HepG2 (cell line): ENCODE results near the gene ACE. TPM values are rescaled to one million over a fixed set of nuclear protein-coding genes. Genes with fewer than 3 reads are reported as not detected.

ENCODE experiments used
- ATAC-seq: fragments of 200-7000 bp; cut with Tn5 transposase; 3 replicates; pipeline ENCODE4 v1.9.1; 2020; ENCODE audit warnings: mild to moderate bottlenecking, moderate library complexity
- BruUV-seq: library from RNA; stranded (reverse); fragments of 400-500 nt; replicated peaks from 2 replicates; lab custom pipeline; 2021; lab: Mats Ljungman, UMichigan
- CTCF ChIA-PET: fragments of 300-600 bp; formaldehyde crosslinking; extraction: SDS; loops from one replicate; lab custom pipeline; 2021; ENCODE audit warnings: low total read pairs, inconsistent platforms, low intra/inter-chr PET ratio; lab: Yijun Ruan, JAX
- POLR2A ChIA-PET: fragments of 350-600 bp; sonication (Branson Sonifier 250); formaldehyde crosslinking; loops from one replicate; lab custom pipeline; 2020; ENCODE audit warnings: antibody characterized with exemption, inconsistent platforms; lab: Yijun Ruan, JAX
- DNase-seq: peaks from one replicate; pipeline ENCODE4 v3.0.0-alpha.2; 2015; ENCODE audit warnings: low spot score
- FAIRE-seq: peaks from 3 replicates; lab custom pipeline; 2011; peaks lifted over from hg19 to GRCh38; lab: Jason Lieb, UNC
- H2AFZ ChIP-seq: one replicate; pipeline ENCODE4 v1.6.1; 2011; ENCODE audit warnings: low read length, inconsistent platforms
- H3K27ac ChIP-seq: fragments of 300-600 bp; 3 replicates; pipeline ENCODE4 v1.8.0; 2011; ENCODE audit warnings: mixed run types, mild to moderate bottlenecking, mixed read lengths, low read length, inconsistent platforms; ENCODE audit not compliant: insufficient read depth; ENCODE audit errors: extremely low read length
- H3K27me3 ChIP-seq, 2 experiments: fragments of 200-600 bp in 1 of 2; 2 replicates in 1 of 2; 3 replicates in 1 of 2; pipeline versions ENCODE4 v1.6.0 to v1.8.0; 2011; ENCODE audit warnings: low read length in 2 of 2, mild to moderate bottlenecking in 2 of 2, moderate library complexity in 2 of 2, inconsistent platforms in 1 of 2; ENCODE audit not compliant: insufficient read depth in 2 of 2, control insufficient read depth in 1 of 2
- H3K36me3 ChIP-seq, 2 experiments: fragments of 200-600 bp in 1 of 2; replicated peaks in 1 of 2; 2 replicates in 1 of 2; 3 replicates in 1 of 2; pipeline versions ENCODE4 v1.5.1 to v1.8.0; 2011; ENCODE audit warnings: low read length in 2 of 2, inconsistent platforms in 1 of 2; ENCODE audit not compliant: insufficient read depth in 2 of 2, control insufficient read depth in 1 of 2
- H3K4me1 ChIP-seq: 2 replicates; pipeline ENCODE4 v1.5.1; 2012; ENCODE audit warnings: low read length, inconsistent platforms; ENCODE audit not compliant: insufficient read depth
- H3K4me2 ChIP-seq: 2 replicates; pipeline ENCODE4 v1.6.0; 2011; ENCODE audit warnings: low read depth, low read length, inconsistent platforms
- H3K4me3 ChIP-seq, 3 experiments: fragments of 200-600 bp in 1 of 3; sonication (generic), shearing (Covaris generic) in 1 of 3; replicated peaks in 1 of 3; 2 replicates each; pipeline ENCODE4 v1.5.1; 2011 to 2016; ENCODE audit warnings: low read length in 3 of 3, inconsistent platforms in 2 of 3, low read depth in 2 of 3, mild to moderate bottlenecking in 2 of 3, control low read depth in 1 of 3, mixed read lengths in 1 of 3; ENCODE audit not compliant: insufficient read depth in 1 of 3
- H3K79me2 ChIP-seq: one replicate; pipeline ENCODE4 v1.6.1; 2011; ENCODE audit warnings: low read length, inconsistent platforms; ENCODE audit not compliant: insufficient read depth
- H3K9ac ChIP-seq: 2 replicates; pipeline ENCODE4 v1.6.0; 2011; ENCODE audit warnings: mild to moderate bottlenecking, low read depth, low read length, inconsistent platforms; ENCODE audit not compliant: insufficient read depth
- H3K9me3 ChIP-seq: 2 replicates; pipeline ENCODE4 v1.5.1; 2012; ENCODE audit warnings: mild to moderate bottlenecking, low read length
- H4K20me1 ChIP-seq: 2 replicates; pipeline ENCODE4 v1.6.0; 2011; ENCODE audit warnings: inconsistent platforms, mild to moderate bottlenecking, low read length, moderate library complexity; ENCODE audit not compliant: insufficient read depth
- AGO1 ChIP-seq: fragments of 200-400 bp; formaldehyde crosslinking; IDR thresholded peaks from 2 replicates; pipeline ENCODE4 v1.6.1; 2017; ENCODE audit warnings: mild to moderate bottlenecking, low read depth, low read length, moderate library complexity; ENCODE audit not compliant: poor library complexity, severe bottlenecking
- ARNT2 ChIP-seq: sonication (generic); formaldehyde crosslinking; IDR thresholded peaks from 2 replicates; pipeline ENCODE4 v1.8.0; 2022; ENCODE audit warnings: mild to moderate bottlenecking, low read depth, missing genetic modification reagents, moderate library complexity
- CHD2 ChIP-seq: IDR thresholded peaks from 2 replicates; pipeline ENCODE4 v1.6.1; 2011; ENCODE audit warnings: low read depth, low read length, improper control_type of control experiment
- FOXP1 ChIP-seq, 2 experiments: fragments of 450-650 bp in 1 of 2; IDR thresholded peaks; 2 replicates each; pipeline ENCODE4 v1.6.1; 2017 to 2018; ENCODE audit warnings: antibody characterized with exemption in 1 of 2
- IKZF1 ChIP-seq: fragments of 450-650 bp; IDR thresholded peaks from 2 replicates; pipeline ENCODE4 v1.7.1; 2016
- KLF11 ChIP-seq: IDR thresholded peaks from 2 replicates; pipeline ENCODE4 v1.6.1; 2016; ENCODE audit warnings: missing compliant biosample characterization
- ZEB1 ChIP-seq: IDR thresholded peaks from 2 replicates; pipeline ENCODE4 v1.6.1; 2012; ENCODE audit warnings: mild to moderate bottlenecking, low read depth, inconsistent platforms; ENCODE audit not compliant: insufficient replicate concordance
- ZSCAN20 ChIP-seq: sonication (generic); formaldehyde crosslinking; IDR thresholded peaks from 2 replicates; pipeline ENCODE4 v1.4.0; 2020; ENCODE audit warnings: missing genetic modification reagents, mild to moderate bottlenecking, borderline replicate concordance
- WGBS: methylation state at CpG from one replicate; pipeline ENCODE4 v1.1.6; 2017; ENCODE audit warnings: low lambda C conversion rate; 5-methylcytosine and 5-hydroxymethylcytosine counted together
- in situ Hi-C: cut with HindIII; loops from 2 replicates; pipeline ENCODE4 v1.10.0; 2017; ENCODE audit warnings: low pct_unique_long_range_greater_than_20kb; ENCODE audit not compliant: extremely low pct_ligation_motif_present
- intact Hi-C: fragments of 100-400 bp; cut with micrococcal nuclease; formaldehyde crosslinking; loops from one replicate; pipeline ENCODE4 v1.10.0; 2022; ENCODE audit not compliant: unreplicated experiment
- polyA plus RNA-seq, 8 experiments: library from polyadenylated mRNA; depleted of rRNA in 3 of 8; stranded (reverse) in 7 of 8; unstranded in 1 of 8; fragments of >200 nt; fragmentation: Illumina TruSeq in 4 of 8; extraction: Trizol in 4 of 8; gene quantifications; 2 replicates each; pipeline versions ENCODE4 v1.2.1 to v1.2.3, GENCODE V29; 2011 to 2016; ENCODE audit warnings: low read depth in 4 of 8, missing spikeins in 1 of 8, mixed read lengths in 1 of 8; ENCODE audit not compliant: insufficient read depth in 1 of 8
- total RNA-seq, 5 experiments: library from RNA; depleted of rRNA; stranded (reverse); fragments of >200 nt; fragmentation: Illumina TruSeq; extraction: Trizol; gene quantifications; 2 replicates each; pipeline ENCODE4 v1.2.3, GENCODE V29; 2016; ENCODE audit warnings: low read depth in 1 of 5

ACE gene
- total and polyA plus RNA-seq, 2 of the 13 experiments (the other 11 are each of a cell fraction or from before 2014, with no cell fraction given), result 0.08 to 0.13 TPM

DNA sequence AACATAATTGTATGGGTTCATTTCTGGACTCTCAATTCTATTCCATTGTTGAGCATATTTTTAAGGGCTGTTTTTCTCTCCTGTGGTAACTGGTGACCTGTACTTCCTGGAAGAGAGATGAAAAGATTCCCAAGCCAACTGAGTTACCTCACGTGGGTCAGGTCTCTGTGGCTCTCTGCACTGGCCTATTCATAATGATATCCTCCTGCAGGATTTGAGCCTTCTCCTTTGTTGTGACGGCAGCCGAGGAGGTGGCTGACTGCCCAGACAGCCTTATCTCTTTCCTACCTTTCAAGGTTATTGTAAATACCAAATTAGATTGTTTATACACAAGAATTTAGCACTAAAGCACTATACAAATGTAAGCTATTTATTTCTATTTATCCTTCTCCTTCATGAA lies 2.7 kb upstream of the ACE start (continued):
- TF ChIP-seq ZEB1 (no peak), ARNT2 (CRISPR knock-in tag) (no peak)
- TF ChIP-seq, all 625 proteins: peak for 0

DNA sequence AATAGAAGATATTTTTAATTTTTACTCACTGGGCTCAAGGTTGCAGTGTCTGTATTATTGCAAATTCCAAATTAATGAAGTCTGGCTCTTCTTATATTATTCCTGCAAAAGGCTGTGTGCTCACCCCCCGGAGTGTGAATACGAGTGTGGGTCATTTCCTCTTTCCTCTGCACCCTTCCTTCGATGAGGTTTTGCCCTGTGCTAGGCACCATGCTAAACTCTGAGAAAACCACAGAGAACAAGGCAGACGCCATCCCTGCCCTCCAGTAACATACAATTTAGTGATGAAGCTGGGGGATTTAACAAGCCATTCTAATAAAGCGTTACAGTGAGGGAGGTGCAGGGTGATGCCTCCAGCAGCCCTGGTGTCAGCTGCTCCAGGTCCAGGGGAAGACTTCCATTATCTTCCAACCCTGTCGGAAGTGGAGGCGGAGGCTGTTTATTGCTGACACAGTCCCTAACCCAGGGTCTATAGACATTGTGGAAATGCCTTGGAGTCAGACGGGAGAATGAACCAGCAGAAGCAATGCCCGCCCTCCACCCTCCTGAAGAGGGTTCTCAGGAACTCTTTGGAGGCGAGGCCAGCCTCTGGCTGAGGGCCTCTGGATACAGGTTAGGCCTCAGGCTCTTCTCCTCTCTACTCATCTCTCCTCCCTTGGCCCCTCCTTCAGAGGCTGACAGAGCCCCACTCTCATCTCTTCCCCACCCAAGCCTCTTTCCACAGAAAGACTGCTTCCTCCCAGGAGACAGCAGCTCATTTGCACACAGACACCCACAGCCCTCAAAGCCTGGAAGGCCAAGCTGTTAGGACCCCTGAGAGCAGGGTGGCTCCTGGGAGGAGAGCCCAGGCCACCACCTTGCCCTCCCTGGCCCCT lies 2.0 kb upstream of the ACE start:
- H3K27ac ChIP-seq, result no peak overlapping the region
- in situ Hi-C loops, result loop anchor here (5.0 kb wide), 1 partner anchor 53 kb away; no protein-coding TSS in a partner anchor
- no peak overlapping the region for H3K9ac ChIP-seq
- H2AFZ ChIP-seq, result no peak overlapping the region
- H3K4me2 ChIP-seq, result no peak overlapping the region
- H3K4me3 ChIP-seq, result no peak overlapping the region
- no peak for FAIRE-seq
- H3K27me3 ChIP-seq, result peaks cover 20 to 69% of the 10 kb centered on the region in 2 experiments
- intact Hi-C loops, result no loop called here
- H4K20me1 ChIP-seq, result peaks cover 3% of the 10 kb centered on the region; the same call in 1 of the 2 replicates
- CTCF ChIA-PET, result no interaction called here
- ATAC-seq, result no peak
- no peaks in the 10 kb centered on the region for H3K79me2 ChIP-seq
- no peaks in the 10 kb centered on the region for H3K36me3 ChIP-seq
- H3K9me3 ChIP-seq, result no peaks in the 10 kb centered on the region
- TF ChIP-seq IKZF1 (no peak), CHD2 (no peak), ZSCAN20 (no peak), KLF11 (no peak), FOXP1 (IDR thresholded peaks at IDR 0.05) (no peak), FOXP1 (CRISPR knock-in tag; IDR thresholded peaks at IDR 0.05) (no peak), AGO1 (no peak)
- POLR2A ChIA-PET, result no interaction called here
- WGBS, result 54% methylated on average over 8 of the region's 10 CpGs
- no peak for DNase-seq
- peaks cover 28% of the 10 kb centered on the region for H3K4me1 ChIP-seq
- no TSS peak for BruUV-seq
